Measurements from ENCODE around the gene CBFA2T3.
"Not testable (repeated sequence)": the region's sequence is repeated elsewhere in the genome, so short reads cannot be mapped to it uniquely, and the experiment has no call there.

The CBFA2T3 gene

DNA sequence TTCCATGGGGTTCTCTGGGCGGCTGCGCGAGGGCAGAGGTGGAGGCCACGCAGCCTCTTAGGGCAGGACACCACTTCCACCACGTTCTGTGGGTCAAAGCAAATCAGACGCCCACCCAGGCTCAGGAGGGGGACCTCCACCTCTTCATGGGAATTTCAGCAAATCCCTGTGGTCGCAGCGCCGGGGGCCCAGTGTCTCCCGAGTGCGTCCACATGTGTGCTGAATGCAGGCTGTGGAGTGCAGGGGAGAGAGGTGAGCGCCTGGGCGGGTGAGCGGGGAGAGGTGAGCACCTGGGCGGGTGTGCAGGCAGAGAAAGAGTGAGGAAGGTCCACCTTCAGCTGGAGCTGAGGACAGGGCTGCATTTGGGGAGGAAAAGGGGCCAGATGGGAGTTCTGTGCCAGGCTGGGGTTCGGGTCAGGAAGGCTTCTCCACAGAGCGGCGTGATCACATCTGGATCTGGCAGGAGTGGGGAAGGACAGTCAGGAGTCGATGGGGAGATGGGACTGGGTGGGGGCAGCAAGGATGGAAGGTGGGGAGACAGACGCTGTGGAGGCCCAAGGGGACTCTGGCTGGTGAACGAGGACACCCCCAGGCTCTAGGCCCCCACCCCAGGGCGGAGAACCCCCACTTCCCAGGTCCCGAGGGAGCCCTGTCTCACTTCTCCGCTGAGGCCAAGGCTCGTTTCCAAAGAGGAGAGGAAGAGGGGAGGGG, 36.8 kb upstream of the CBFA2T3 start:
- no peak for DNase-seq (ENCODE audit: insufficient read length, low spot score)
- FAIRE-seq, result no peak

- DNase-seq (ENCODE audit: insufficient read length, low spot score) (no peak), FAIRE-seq (no peak)
These were observed 36.1 kb upstream of the CBFA2T3 start for GRCh38 chr16:89013111-89013510.

- FAIRE-seq (no peak), DNase-seq (ENCODE audit: insufficient read length, low spot score) (no peak)
These were observed 35.6 kb upstream of the CBFA2T3 start for GRCh38 chr16:89012622-89012995.

DNA sequence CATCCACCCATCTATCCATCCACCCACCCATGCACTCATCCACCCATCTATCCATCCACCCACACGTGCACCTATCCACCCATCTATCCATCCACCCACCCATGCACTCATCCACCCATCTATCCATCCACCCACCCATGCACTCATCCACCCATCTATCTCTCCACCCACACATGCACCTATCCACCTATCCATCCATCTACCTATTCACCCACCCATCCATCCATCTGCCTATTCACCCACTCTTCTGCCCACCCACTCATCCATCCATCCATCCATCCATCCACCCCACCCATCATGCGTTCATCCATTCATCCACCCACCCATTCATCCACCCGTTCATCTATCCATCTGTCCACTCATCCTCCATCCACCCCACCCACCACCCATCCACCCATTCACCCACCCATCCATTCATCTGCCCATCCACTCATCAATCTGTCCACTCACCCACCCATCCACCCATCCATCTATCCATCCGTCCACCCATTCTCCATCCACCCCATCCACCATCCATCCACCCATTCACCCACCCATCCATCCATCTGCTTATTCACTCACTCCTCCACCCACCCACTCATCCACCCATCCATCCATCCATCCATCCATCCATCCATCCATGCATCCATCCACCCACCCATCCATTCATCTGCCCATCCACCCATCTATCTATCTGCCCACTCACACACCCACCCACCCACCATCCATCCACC, 35.1 kb upstream of the CBFA2T3 start:
- no peak for FAIRE-seq
- no peak for DNase-seq (ENCODE audit: insufficient read length, low spot score)

GRCh38 chr16:89010210-89010925, 33.4 kb upstream of the CBFA2T3 start:
- FAIRE-seq, result no peak
- no peak for DNase-seq (ENCODE audit: insufficient read length, low spot score)

GRCh38 chr16:89009343-89010209, 32.6 kb upstream of the CBFA2T3 start:
- FAIRE-seq (no peak), DNase-seq (ENCODE audit: insufficient read length, low spot score) (no peak)

- DNase-seq (ENCODE audit: insufficient read length, low spot score); FAIRE-seq: not testable (repeated sequence)
These were observed 31.8 kb upstream of the CBFA2T3 start for GRCh38 chr16:89008796-89009195.

DNA sequence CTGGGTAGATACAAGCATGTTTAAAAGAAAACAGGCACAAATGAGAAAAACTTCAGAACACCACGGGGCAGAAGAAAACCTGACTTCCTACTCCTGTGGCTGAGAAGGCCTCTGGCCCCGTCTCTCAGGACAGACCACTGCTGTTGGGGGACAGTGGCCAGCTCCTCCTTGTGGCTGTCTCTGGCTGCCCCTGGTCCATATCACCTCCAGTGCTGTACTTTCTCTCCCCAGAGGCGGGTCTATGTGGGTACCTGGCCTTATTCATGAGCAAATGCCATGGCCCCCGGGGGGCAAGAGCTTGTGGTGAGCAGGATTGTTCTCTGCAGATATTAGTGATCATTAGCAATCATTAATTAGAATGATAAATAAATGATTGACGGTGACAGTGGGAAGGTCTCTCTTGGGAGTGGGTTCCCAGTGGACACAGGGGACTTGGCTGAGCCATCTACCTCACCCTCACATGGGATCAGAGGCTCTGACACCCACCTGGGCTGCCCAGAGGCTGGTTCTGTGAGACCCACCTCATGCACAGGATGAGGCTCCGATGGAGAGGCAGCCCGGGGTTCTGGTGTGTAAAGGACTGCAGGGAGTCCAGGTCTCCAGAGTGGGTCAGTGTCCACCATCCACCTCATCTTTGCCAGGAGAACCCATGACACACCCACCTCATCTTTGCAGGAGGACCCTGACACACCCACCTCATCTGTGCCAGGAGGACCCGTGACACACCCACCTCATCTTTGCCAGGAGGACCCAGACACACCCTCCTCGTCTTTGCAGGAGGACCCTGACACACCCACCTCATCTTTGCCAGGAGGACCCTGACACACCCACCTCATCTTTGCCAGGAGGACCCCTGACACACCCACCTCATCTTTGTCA, 30.6 kb upstream of the CBFA2T3 start:
- DNase-seq (ENCODE audit: insufficient read length, low spot score) (no peak), FAIRE-seq (no peak)

GRCh38 chr16:89006036-89006752, 29.2 kb upstream of the CBFA2T3 start:
- DNase-seq (ENCODE audit: insufficient read length, low spot score) (no peak), FAIRE-seq (no peak)

DNA sequence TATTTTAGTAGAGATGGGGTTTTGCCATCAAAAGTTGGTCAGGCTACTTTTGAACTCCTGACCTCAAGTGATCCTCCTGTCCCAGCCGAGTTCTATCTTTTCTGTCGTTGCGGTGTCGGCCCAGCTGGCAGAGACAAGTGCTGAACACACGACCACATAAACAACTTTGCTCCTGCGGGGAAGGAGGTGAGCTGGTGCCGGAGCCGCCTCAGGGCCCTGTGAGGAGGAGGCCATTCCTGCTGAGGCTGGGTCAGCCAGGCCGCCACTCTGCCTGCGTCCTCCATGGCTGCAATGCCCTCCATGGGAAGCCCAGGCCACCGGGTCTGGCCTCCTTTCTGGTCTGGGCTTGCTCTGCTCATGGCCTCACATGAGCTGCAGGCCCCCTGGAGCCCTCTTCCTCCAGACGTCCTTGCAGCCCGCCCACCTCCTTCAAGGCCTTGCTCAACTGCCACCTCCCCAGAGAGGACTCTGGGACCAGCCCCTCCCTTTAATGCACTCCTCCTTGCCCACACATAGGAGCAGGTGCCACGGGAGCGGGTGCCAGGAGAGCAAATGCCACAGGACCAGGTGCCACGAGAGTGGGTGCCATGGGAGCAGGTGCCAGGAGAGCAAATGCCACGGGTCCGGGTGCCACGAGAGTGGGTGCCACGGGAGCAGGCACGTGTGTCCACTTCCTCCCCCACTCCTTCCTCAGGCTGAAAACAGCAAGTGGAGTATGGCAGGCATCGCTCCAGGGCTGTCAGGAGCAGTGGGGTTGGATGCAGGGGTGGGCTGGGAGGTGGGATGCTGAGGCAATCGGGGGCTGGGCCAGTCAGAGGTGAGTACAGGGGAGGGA, 28.4 kb upstream of the CBFA2T3 start:
- DNase-seq (ENCODE audit: insufficient read length, low spot score) (no peak), FAIRE-seq (no peak)

DNA sequence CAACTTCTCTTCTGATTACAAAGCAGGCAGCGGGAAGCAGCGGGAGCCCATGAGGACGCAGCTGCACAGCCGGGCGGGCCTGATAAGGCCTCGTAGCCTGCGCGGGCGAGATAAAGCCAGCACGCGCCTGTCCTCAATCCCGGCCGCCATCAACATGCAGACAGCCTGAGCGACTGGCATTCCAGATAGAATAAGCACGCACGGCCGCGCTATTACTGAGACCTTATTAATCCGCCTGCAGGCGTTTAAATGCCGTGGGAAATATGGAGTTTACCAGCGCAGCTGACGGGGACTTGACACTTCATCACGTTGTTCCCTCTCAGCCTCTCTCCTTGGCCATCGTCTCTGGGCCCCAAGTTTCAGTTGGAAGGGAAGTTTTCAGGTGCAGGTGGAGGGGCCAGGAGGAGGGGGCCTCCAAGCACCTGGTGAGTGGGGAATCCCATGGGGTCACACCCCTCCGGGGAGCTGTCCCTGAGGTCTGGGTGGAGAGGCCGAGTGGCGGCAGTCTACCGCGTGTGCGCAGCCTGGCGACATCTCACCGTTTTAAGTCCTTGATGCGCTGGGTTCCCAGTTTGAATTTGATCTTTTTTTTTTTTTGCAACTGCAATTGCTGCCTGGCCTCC, 27.3 kb upstream of the CBFA2T3 start:
- FAIRE-seq (no peak), DNase-seq (ENCODE audit: insufficient read length, low spot score) (no peak)

DNA sequence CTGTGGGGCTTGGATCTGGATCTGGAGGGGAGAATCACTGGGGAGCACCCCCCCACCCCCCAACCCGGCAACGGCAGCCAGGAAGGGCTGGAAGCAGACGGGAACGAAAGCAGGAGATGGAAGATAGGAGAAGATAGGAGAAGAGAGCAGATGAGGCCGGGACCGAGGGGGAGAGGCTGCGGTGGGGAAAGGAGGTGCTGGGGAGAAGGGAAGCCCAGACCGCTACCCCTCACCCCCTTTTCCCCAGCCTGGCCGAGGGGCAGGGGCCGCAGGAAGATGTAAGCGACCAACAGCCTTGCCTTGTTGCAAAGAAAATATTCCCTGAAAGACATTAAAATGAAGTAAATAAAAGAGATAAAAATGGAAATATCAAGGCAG, 26.8 kb upstream of the CBFA2T3 start:
- DNase-seq (ENCODE audit: insufficient read length, low spot score) (no peak), FAIRE-seq (no peak)

DNA sequence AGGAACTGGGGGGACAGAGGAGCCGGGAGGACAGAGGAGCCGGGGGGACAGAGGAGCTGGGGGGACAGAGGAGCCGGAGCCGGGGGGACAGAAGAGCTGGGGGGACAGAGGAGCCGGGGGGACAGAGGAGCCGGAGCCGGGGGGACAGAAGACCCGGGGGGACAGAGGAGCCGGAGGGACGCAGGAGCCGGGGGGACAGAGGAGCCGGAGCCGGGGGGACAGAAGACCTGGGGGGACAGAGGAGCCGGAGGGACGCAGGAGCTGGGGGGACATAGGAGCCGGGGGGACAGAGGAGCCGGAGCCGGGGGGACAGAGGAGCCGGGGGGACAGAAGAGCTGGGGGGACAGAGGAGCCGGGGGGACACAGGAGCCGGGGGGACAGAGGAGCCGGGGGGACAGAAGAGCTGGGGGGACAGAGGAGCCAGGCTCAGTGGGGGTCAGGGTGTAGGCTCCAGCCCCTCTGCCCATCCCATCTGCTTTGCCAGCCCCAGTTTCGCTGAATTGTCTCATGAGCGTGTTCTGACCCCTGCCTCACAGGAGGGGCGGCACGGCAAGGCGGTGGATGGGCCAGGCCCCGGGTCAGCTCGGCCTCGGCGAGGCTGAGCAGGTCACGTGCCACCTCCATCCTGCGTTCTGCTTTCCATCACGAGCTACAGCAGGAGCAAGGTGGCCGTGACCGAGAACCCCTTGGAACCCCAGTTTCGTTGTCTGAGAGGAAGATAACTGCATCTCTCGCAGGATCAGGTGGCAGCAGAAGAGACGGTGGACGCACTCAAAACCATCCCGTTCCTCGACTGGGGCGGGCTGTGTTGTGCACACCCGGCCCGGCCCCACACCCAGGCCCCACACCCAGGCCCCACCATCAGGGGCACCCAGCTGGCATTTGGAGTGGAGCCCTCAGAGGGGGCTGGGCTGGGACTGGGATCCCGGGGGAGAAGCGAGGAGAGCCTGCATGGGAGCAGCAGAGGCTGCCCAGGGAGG, 26.1 kb upstream of the CBFA2T3 start:
- DNase-seq (ENCODE audit: insufficient read length, low spot score), result no peak
- no peak for FAIRE-seq

- FAIRE-seq; DNase-seq (ENCODE audit: insufficient read length, low spot score): not testable (repeated sequence)
These were observed 25.1 kb upstream of the CBFA2T3 start for GRCh38 chr16:89002081-89002480.

GRCh38 chr16:89001117-89002027, 24.4 kb upstream of the CBFA2T3 start:
- DNase-seq (ENCODE audit: insufficient read length, low spot score), result peak; percentile 23
- FAIRE-seq, result no peak

Measured in HTR-8/SVneo (cell line).